ENCODE data around the gene MYH10.

Gene MYH10

DNA sequence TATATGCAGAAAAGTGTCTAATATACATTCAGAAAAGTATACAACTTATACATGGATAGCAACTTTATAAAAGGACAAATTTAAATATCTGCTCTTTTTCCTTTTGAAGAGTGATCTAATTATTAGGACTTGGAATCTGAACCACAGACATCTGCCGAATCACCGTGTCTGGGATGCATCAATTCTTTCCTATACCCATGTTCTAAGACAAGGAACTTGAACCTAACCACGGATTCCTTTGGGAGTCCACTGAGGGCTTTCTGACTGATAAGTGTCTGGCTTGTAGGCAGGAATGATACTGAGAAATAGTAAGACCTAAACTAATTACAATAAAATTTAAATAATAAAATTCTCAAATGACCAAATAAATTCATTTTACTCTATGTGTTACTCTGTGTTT is 140.7 kb downstream of the MYH10 start:
- no peak for DNase-seq

GRCh38 chr17:8488901-8489300 is 141.6 kb downstream of the MYH10 start:
- DNase-seq, result no peak

DNA sequence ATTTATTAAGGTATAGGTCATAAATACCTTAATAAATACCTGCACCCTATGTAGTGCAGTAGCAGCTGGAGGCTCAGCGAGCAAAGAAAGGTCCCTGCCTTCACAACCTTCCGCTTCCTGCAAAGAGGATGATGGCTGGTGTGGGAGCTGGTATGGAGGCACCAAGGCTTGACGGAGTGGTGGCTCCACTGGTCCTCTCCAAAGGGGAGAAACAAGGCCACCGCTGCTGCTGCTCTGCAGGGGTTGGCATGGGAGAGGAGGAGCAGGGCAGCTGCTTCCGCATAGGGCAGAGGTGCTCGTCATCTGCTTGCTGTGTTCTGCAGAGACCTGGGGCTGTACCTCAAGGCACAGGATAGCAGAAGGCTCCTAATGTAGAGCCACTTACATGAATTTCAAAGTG is 142.0 kb downstream of the MYH10 start:
- DNase-seq, result no peak

GRCh38 chr17:8487743-8488142 is 142.8 kb downstream of the MYH10 start:
- DNase-seq, result no peak

- no peak for DNase-seq
Observed at GRCh38 chr17:8487130-8487645, 143.3 kb downstream of the MYH10 start.

GRCh38 chr17:8485491-8485890 is 145.0 kb downstream of the MYH10 start:
- no peak for DNase-seq

DNA sequence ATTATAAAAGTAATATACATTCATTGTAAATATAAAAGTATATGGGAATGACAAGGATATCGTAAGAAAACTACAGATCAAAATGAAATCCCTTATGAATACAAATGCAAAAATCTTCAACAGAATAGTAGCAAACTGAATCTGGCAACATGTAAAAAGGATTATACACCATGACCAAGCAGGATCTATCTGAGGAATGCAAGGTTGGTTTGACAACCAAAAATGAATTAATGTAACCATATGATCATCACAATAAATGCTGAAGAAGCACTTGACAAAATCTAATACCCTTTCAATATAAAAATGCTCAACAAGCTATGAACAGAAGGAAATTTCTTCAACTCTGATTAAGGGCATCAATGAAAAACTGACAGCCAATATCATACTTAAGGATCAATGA is 146.1 kb downstream of the MYH10 start:
- no peak for DNase-seq

GRCh38 chr17:8482546-8482945 is 148.0 kb downstream of the MYH10 start:
- DNase-seq, result no peak

- no peak for DNase-seq
Observed at GRCh38 chr17:8481703-8482102, 148.8 kb downstream of the MYH10 start.

- DNase-seq, result no peak
Observed at GRCh38 chr17:8481089-8481488, 149.4 kb downstream of the MYH10 start.

DNA sequence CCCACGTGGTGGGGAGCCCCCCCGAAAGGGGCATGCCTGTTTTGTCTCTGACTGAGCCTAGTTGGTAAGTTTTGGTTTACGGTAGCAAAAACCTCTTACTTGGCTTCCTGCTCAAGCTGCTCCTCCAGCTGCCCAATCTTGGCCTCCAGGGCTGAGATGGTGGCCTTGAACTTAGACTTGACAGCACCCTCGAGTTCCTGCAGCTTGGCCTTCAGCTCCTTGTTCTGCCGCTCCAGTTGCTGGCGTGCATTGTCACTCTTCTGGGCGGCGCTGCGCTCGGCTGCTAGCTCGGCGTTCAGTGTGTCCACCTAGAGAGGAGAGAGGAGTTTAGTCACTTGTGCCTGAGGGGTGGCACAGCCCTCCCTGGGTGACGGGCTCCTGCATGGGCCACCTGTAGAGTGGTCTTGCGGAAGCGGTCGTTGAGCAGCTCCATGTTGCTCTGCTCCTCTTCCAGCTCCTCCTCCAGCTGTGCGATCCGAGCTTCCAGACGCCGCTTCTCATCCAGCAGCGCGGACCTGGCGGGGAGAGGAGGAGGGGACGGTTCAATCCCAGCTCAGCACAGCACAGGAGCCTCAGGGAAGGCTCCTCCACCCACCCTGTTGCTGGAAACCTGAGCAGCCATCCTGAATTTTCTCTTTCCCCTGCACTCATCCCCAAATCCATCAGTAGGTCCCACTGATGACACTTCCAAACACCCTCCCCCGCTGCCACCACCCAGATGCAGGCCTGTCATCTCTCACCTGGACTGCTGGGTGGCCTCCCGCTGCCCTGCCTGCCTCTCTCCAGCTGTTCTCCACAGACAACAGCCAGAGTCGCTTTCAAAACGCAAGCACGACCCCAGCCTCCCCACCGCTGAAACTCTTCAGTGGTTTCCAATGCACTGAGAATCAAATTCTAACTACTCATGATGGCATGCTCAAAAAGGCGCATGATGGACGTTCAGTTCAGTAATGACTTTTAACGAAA is 150.2 kb downstream of the MYH10 start:
- no peak for DNase-seq

DNA sequence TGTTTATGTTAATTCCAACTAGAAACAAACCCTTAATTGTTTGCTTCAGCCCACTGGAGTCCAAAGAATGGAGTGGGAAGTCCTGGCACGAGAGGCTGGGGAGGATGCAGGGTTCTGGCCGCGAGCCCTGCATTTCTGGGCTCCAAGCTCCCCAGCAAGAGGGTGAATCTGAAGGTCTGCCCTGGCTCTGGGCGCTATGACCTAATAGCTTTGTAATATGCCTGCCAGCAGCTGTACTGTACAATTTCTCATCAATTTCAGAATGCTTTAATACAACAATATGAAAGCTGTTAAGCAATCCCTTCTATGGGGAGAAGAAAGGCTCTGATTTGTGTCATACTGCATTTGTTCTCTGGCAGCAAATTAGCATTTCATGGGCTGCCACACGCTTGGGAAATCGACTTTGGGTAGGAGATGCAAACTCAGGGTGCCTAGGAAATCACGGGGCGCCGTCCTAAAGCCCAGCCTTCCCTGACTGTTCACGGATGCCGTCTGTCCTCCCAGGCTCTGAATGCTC is 151.0 kb downstream of the MYH10 start:
- no peak for DNase-seq

DNA sequence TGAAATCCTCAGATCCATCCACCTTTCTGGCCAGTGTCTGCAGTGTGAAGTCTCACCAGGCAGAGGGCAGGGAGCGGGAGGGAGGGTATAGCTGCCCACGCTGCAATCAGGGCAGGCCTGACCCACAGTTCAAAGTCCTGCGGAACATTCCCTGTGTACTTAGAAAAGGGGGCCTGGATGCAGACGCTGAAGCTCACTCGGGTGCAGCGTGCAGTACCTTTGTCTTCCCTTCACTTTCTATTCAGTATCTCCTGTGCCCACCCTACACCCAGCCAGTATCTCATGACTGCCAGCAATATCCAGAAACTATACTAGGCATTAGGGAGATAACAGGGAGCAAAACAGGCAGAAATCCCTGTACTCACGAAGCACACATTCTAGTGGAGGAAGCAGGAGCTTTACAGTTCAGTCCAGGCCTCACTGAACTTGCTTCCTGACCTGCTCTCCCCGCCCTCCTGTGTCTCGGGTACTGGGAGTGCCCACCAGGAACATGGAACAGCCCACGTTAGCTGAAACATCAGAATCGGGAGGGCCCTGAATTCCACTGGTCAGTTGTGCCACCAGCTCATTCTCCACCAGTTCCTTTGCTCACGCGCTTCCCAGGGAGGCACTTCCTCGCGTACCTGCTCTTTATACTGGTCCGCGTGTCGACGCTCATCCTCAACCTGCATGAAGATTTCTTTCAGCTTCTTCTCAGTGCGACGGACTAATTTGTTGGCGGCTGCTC is 152.6 kb downstream of the MYH10 start:
- DNase-seq, result no peak

- no peak for DNase-seq
Observed at GRCh38 chr17:8477171-8477570, 153.4 kb downstream of the MYH10 start.

DNA sequence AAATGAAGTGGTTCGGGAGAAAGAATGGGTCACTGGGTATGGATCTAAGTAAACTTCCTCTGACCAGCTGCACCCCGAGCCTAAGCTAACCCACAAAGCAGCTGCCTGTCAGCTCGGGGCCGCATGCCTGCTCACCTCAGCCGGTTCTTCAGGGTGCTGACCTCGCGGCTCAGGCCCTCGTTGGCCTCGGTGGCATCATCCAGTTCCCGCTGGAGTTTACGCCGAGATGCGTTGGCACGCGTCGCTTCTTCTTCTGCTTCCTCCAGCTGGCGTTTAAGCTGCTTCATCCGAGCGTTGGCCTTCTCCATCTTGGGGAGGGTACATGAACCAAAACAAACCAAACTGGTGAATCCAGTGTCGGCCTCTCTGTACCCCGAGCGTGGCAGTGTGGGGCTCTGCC is 153.8 kb downstream of the MYH10 start:
- DNase-seq, result no peak

GRCh38 chr17:8475781-8476180 is 154.7 kb downstream of the MYH10 start:
- no peak for DNase-seq

DNA sequence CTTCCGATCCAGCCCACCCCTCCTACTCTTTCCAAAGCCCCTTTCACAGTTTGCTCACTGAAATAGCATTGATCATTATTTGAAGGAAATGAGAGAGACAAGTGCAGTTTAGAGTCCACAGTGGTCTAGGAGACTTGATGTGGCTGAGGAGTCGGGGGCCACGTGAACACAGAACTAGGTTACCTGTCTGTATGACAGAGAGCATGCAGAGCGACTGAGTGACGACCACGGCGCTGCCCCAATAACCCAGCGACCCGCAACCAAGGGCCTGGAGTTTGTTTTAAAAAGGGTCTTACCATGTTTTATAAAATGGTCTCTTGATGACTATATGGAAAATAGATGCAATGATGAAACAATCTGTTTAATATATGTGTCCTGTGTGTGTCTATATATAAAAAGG is 155.3 kb downstream of the MYH10 start:
- no peak for DNase-seq

- no peak for DNase-seq
Observed at GRCh38 chr17:8474826-8475225, 155.7 kb downstream of the MYH10 start.

DNA sequence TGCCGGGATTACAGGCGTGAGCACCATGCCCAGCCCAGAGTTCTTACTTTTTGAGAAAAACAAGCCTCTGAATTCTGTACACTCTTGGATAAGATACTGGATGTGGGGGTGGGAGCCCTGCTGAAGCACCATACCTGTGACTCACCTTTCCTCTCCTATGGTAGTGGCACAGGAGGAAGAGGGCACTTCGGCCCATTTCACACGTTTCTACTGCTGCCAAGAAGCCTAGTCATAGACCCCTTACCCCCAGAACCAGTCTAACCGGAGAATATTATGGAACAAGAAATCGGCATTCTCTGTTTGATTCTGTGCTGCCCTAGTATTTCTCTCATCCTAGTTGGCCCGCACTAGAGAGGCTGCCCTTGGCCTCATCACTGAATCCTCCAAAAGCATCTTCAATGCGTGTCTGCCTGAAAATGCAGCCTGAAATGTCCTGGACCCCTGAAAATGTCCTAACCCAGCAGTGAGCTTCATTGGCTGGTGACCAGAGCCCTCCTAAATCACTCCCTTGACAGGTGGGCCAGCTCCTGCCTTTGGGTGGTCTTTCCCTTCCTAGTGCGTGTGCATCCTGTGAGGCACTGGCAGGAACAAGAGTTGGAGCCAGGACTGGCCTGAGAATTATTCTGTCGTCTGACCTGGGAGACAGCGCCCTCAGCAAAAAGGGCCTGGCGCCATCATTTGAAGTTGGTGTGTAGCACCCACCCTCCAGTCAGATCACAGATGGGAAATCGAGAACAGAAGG is 156.9 kb downstream of the MYH10 start:
- no peak for DNase-seq

GRCh38 chr17:8472663-8473062 is 157.9 kb downstream of the MYH10 start:
- DNase-seq, result no peak

GRCh38 chr17:8470447-8471047 is 160.0 kb downstream of the MYH10 start:
- no peak for DNase-seq

DNA sequence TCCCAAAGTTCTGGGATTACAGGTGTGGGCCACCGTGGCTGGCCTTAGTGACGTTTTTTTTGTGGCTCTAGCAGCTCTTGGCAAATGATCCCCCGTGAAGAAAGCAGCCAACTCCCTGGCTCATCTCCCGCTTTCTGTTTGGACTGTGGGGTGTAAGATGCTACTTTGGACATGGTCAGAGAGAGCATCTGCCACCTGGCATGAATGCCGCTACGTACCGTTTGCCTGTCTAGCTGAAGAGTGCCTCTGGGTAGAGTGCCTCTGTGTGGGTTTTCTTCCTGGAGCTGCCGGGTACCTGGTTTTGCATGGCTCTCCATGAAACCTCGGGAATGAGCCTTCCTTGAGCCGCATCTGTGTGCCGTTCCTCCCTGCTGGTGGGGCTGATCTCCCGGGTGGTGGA is 160.6 kb downstream of the MYH10 start:
- no peak for DNase-seq

GRCh38 chr17:8468980-8469379 is 161.5 kb downstream of the MYH10 start:
- no peak for DNase-seq
